ENCODE measurements around the gene KLHL2.

Gene KLHL2

GRCh38 chr4:165324236-165324917 lies 117.0 kb downstream of the KLHL2 start:
- no peak overlapping the region for H3K4me3 ChIP-seq (ENCODE audit: low read length)
- no peaks in the 10 kb centered on the region for H3K36me3 ChIP-seq (ENCODE audit: control insufficient read depth, insufficient read depth, low read length, severe bottlenecking)
- H3K9ac ChIP-seq (ENCODE audit: low read length): no peak overlapping the region
- H3K27me3 ChIP-seq (replicated peaks; ENCODE audit: control insufficient read depth, insufficient read depth, low read length): no peaks in the 10 kb centered on the region
- H3K9me3 ChIP-seq (ENCODE audit: control insufficient read depth, low read length): no peaks in the 10 kb centered on the region
- peaks cover 17% of the 10 kb centered on the region for H3K4me1 ChIP-seq (ENCODE audit: control insufficient read depth, insufficient read depth, low read length)
- no peak for DNase-seq (ENCODE audit: low read depth)

GRCh38 chr4:165324918-165325304 lies 117.5 kb downstream of the KLHL2 start:
- H3K4me3 ChIP-seq (ENCODE audit: low read length): no peak overlapping the region
- no peak overlapping the region for H3K9ac ChIP-seq (ENCODE audit: low read length)
- no peaks in the 10 kb centered on the region for H3K36me3 ChIP-seq (ENCODE audit: control insufficient read depth, insufficient read depth, low read length, severe bottlenecking)
- no peak for DNase-seq (ENCODE audit: low read depth)
- H3K27me3 ChIP-seq (replicated peaks; ENCODE audit: control insufficient read depth, insufficient read depth, low read length): no peaks in the 10 kb centered on the region
- no peaks in the 10 kb centered on the region for H3K9me3 ChIP-seq (ENCODE audit: control insufficient read depth, low read length)
- peaks cover 20% of the 10 kb centered on the region for H3K4me1 ChIP-seq (ENCODE audit: control insufficient read depth, insufficient read depth, low read length)

GRCh38 chr4:165325732-165326512 lies 118.6 kb downstream of the KLHL2 start:
- Histone ChIP-seq H3K9ac (ENCODE audit: low read length) (peak overlapping the region; percentile 87), H3K9me3 (ENCODE audit: control insufficient read depth, low read length) (no peaks in the 10 kb centered on the region), H3K36me3 (ENCODE audit: control insufficient read depth, insufficient read depth, low read length, severe bottlenecking) (peaks cover 9% of the 10 kb centered on the region), H3K27me3 (replicated peaks; ENCODE audit: control insufficient read depth, insufficient read depth, low read length) (no peaks in the 10 kb centered on the region), H3K4me1 (ENCODE audit: control insufficient read depth, insufficient read depth, low read length) (peaks cover 30% of the 10 kb centered on the region), H3K4me3 (ENCODE audit: low read length) (peak overlapping the region; percentile 92)
- peak; percentile 56 for DNase-seq (ENCODE audit: low read depth)

GRCh38 chr4:165326831-165327210 lies 119.5 kb downstream of the KLHL2 start:
- Histone ChIP-seq H3K9ac (ENCODE audit: low read length) (peak overlapping the region; percentile 87), H3K27me3 (replicated peaks; ENCODE audit: control insufficient read depth, insufficient read depth, low read length) (no peaks in the 10 kb centered on the region), H3K4me3 (ENCODE audit: low read length) (peak overlapping the region; percentile 92), H3K4me1 (ENCODE audit: control insufficient read depth, insufficient read depth, low read length) (peaks cover 39% of the 10 kb centered on the region), H3K36me3 (ENCODE audit: control insufficient read depth, insufficient read depth, low read length, severe bottlenecking) (peaks cover 10% of the 10 kb centered on the region), H3K9me3 (ENCODE audit: control insufficient read depth, low read length) (no peaks in the 10 kb centered on the region)
- peak; percentile 77 for DNase-seq (ENCODE audit: low read depth)

- H3K4me3 ChIP-seq (ENCODE audit: low read length): peak within 1 kb of the TSS; percentile 92
- peaks cover 10% of the 10 kb centered on the region for H3K36me3 ChIP-seq (ENCODE audit: control insufficient read depth, insufficient read depth, low read length, severe bottlenecking)
- DNase-seq (ENCODE audit: low read depth): peak; percentile 100
- H3K9me3 ChIP-seq (ENCODE audit: control insufficient read depth, low read length): no peaks in the 10 kb centered on the region
- H3K9ac ChIP-seq (ENCODE audit: low read length): peak within 1 kb of the TSS; percentile 88
- H3K4me1 ChIP-seq (ENCODE audit: control insufficient read depth, insufficient read depth, low read length): peaks cover 46% of the 10 kb centered on the region
- no peaks in the 10 kb centered on the region for H3K27me3 ChIP-seq (replicated peaks; ENCODE audit: control insufficient read depth, insufficient read depth, low read length)
Observed at GRCh38 chr4:165327211-165328100, 120.1 kb downstream of the KLHL2 start, which contains the start of gene MSMO1. Gene MSMO1 (plus strand): TSS chr4:165327669. CDS start chr4:165333371, 5,702 bp downstream.

GRCh38 chr4:165328101-165328425 lies 120.7 kb downstream of the KLHL2 start:
- DNase-seq (ENCODE audit: low read depth): no peak
- peak overlapping the region; percentile 88 for H3K9ac ChIP-seq (ENCODE audit: low read length)
- peaks cover 12% of the 10 kb centered on the region for H3K36me3 ChIP-seq (ENCODE audit: control insufficient read depth, insufficient read depth, low read length, severe bottlenecking)
- no peaks in the 10 kb centered on the region for H3K27me3 ChIP-seq (replicated peaks; ENCODE audit: control insufficient read depth, insufficient read depth, low read length)
- H3K4me1 ChIP-seq (ENCODE audit: control insufficient read depth, insufficient read depth, low read length): peaks cover 48% of the 10 kb centered on the region
- H3K4me3 ChIP-seq (ENCODE audit: low read length): peak overlapping the region; percentile 92
- no peaks in the 10 kb centered on the region for H3K9me3 ChIP-seq (ENCODE audit: control insufficient read depth, low read length)

- H3K4me3 ChIP-seq (ENCODE audit: low read length): peak overlapping the region; percentile 92
- H3K4me1 ChIP-seq (ENCODE audit: control insufficient read depth, insufficient read depth, low read length): peaks cover 48% of the 10 kb centered on the region
- DNase-seq (ENCODE audit: low read depth): peak; percentile 51
- no peaks in the 10 kb centered on the region for H3K27me3 ChIP-seq (replicated peaks; ENCODE audit: control insufficient read depth, insufficient read depth, low read length)
- peaks cover 19% of the 10 kb centered on the region for H3K36me3 ChIP-seq (ENCODE audit: control insufficient read depth, insufficient read depth, low read length, severe bottlenecking)
- H3K9ac ChIP-seq (ENCODE audit: low read length): peak overlapping the region; percentile 88
- H3K9me3 ChIP-seq (ENCODE audit: control insufficient read depth, low read length): no peaks in the 10 kb centered on the region
Observed at GRCh38 chr4:165328708-165329107, 121.3 kb downstream of the KLHL2 start.

GRCh38 chr4:165330071-165330470 lies 122.7 kb downstream of the KLHL2 start:
- Histone ChIP-seq H3K9me3 (ENCODE audit: control insufficient read depth, low read length) (no peaks in the 10 kb centered on the region), H3K4me1 (ENCODE audit: control insufficient read depth, insufficient read depth, low read length) (peaks cover 52% of the 10 kb centered on the region), H3K27me3 (replicated peaks; ENCODE audit: control insufficient read depth, insufficient read depth, low read length) (no peaks in the 10 kb centered on the region), H3K9ac (ENCODE audit: low read length) (no peak overlapping the region), H3K36me3 (ENCODE audit: control insufficient read depth, insufficient read depth, low read length, severe bottlenecking) (peaks cover 32% of the 10 kb centered on the region), H3K4me3 (ENCODE audit: low read length) (peak overlapping the region; percentile 92)
- DNase-seq (ENCODE audit: low read depth): no peak

- Histone ChIP-seq H3K4me3 (ENCODE audit: low read length) (peak overlapping the region; percentile 92), H3K36me3 (ENCODE audit: control insufficient read depth, insufficient read depth, low read length, severe bottlenecking) (peaks cover 38% of the 10 kb centered on the region), H3K9ac (ENCODE audit: low read length) (no peak overlapping the region), H3K4me1 (ENCODE audit: control insufficient read depth, insufficient read depth, low read length) (peaks cover 53% of the 10 kb centered on the region), H3K27me3 (replicated peaks; ENCODE audit: control insufficient read depth, insufficient read depth, low read length) (no peaks in the 10 kb centered on the region), H3K9me3 (ENCODE audit: control insufficient read depth, low read length) (no peaks in the 10 kb centered on the region)
- DNase-seq (ENCODE audit: low read depth): no peak
Observed at GRCh38 chr4:165330666-165331065, 123.3 kb downstream of the KLHL2 start.

- no peaks in the 10 kb centered on the region for H3K9me3 ChIP-seq (ENCODE audit: control insufficient read depth, low read length)
- H3K4me1 ChIP-seq (ENCODE audit: control insufficient read depth, insufficient read depth, low read length): peaks cover 46% of the 10 kb centered on the region
- no peak overlapping the region for H3K9ac ChIP-seq (ENCODE audit: low read length)
- no peaks in the 10 kb centered on the region for H3K27me3 ChIP-seq (replicated peaks; ENCODE audit: control insufficient read depth, insufficient read depth, low read length)
- H3K4me3 ChIP-seq (ENCODE audit: low read length): peak overlapping the region; percentile 92
- DNase-seq (ENCODE audit: low read depth): no peak
- peaks cover 45% of the 10 kb centered on the region for H3K36me3 ChIP-seq (ENCODE audit: control insufficient read depth, insufficient read depth, low read length, severe bottlenecking)
Observed at GRCh38 chr4:165331359-165331758, 124.0 kb downstream of the KLHL2 start.

- Histone ChIP-seq H3K4me1 (ENCODE audit: control insufficient read depth, insufficient read depth, low read length) (peaks cover 43% of the 10 kb centered on the region), H3K9ac (ENCODE audit: low read length) (peak overlapping the region; percentile 22), H3K27me3 (replicated peaks; ENCODE audit: control insufficient read depth, insufficient read depth, low read length) (no peaks in the 10 kb centered on the region), H3K36me3 (ENCODE audit: control insufficient read depth, insufficient read depth, low read length, severe bottlenecking) (peaks cover 50% of the 10 kb centered on the region), H3K4me3 (ENCODE audit: low read length) (peak overlapping the region; percentile 92), H3K9me3 (ENCODE audit: control insufficient read depth, low read length) (no peaks in the 10 kb centered on the region)
- DNase-seq (ENCODE audit: low read depth): no peak
Observed at GRCh38 chr4:165331823-165332222, 124.5 kb downstream of the KLHL2 start.

Measured in adipocyte (in vitro differentiated cells).